GM12873 (cell line): ENCODE results near the gene GRAMD2A.

Experiments
- TF ChIP-seq, protein P1 (sequence below): IDR thresholded peaks from 2 replicates; pipeline ENCODE4 v1.5.1; 2012; ENCODE audit warnings: low read depth, mild to moderate bottlenecking, moderate library complexity, low read length, control low read depth; ENCODE audit not compliant: insufficient read depth; ENCODE audit errors: missing control alignments

Gene GRAMD2A

DNA sequence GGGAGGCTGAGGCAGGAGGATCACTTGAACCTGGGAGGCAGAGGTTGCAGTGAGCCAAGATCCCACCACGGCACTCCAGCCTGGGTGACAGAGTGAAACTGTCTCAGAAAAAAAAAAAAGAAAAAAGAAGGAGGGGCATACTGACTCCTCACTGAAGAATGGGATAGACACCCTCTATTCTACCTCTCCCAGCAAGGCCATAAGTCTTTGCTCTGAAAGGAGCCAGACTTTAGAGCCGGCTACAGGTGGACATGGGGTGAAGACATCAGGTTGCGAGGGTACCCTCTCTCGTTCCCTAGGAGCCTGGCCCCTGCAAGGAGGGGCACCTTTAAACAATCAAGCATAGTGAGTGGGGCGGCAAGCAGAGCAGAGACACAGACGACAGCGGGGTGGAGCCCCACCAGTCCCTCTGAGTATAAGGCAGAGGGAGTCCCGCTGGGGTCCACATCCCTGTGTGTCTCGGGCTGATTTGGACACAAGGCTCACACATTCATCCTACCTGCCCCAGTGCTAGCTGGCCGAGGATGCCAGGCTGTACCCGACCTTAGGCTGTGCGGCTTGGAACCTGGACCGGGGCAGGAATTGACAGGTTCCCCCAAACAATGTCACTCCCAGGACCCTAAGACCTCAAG is 1.1 kb downstream of the GRAMD2A start:
- TF ChIP-seq, protein P1, sequence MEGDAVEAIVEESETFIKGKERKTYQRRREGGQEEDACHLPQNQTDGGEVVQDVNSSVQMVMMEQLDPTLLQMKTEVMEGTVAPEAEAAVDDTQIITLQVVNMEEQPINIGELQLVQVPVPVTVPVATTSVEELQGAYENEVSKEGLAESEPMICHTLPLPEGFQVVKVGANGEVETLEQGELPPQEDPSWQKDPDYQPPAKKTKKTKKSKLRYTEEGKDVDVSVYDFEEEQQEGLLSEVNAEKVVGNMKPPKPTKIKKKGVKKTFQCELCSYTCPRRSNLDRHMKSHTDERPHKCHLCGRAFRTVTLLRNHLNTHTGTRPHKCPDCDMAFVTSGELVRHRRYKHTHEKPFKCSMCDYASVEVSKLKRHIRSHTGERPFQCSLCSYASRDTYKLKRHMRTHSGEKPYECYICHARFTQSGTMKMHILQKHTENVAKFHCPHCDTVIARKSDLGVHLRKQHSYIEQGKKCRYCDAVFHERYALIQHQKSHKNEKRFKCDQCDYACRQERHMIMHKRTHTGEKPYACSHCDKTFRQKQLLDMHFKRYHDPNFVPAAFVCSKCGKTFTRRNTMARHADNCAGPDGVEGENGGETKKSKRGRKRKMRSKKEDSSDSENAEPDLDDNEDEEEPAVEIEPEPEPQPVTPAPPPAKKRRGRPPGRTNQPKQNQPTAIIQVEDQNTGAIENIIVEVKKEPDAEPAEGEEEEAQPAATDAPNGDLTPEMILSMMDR: no peak

GRCh38 chr15:72195101-72195511 is 2.5 kb downstream of the GRAMD2A start:
- TF ChIP-seq, protein P1: no peak

DNA sequence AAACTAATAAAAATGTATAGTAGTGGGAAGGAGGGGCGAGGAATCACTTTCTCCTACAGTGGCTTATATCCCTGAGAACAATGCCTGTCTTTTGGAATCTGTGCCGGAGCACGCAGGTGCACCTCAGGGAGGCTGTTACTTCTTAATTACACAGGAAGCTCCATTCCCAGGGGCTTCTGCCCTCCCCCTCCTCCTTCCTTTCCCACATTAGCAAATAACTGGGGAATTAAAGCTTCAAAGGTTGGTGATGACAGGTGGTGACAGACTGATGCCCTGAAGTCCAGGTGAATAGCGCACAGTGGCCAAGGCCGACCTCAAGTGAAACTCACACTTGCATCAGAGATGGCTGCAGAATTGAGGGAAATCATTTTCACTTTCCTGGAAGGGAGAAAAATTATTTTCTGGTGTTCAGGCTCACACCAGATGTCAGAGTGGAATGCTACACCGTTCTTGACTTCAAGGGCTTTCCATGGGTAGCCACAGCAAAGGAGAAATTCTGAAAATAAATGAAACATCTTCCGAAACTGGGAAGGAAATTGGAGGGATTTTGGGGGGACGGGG is 3.7 kb downstream of the GRAMD2A start:
- TF ChIP-seq, protein P1: no peak

GRCh38 chr15:72192416-72192815 is 5.2 kb downstream of the GRAMD2A start:
- TF ChIP-seq, protein P1: no peak

- TF ChIP-seq, protein P1: no peak
Observed at GRCh38 chr15:72189250-72189902, 8.2 kb downstream of the GRAMD2A start.

- TF ChIP-seq, protein P1: no peak
Observed at GRCh38 chr15:72184165-72184811, 13.3 kb downstream of the GRAMD2A start.

- TF ChIP-seq, protein P1: no peak
Observed at GRCh38 chr15:72183781-72184164, 13.8 kb downstream of the GRAMD2A start.
